Astrocyte (in vitro differentiated cells and primary cell): ENCODE measurements around the gene ATP8B4. TPM values are rescaled to one million over a fixed set of nuclear protein-coding genes. Genes with fewer than 3 reads are reported as not detected.

ENCODE experiments used
- DNase-seq: peaks from one replicate; pipeline ENCODE4 v3.0.0-alpha.2; 2010; ENCODE audit warnings: low read depth
- FAIRE-seq: peaks from 2 replicates; lab custom pipeline; 2011; peaks lifted over from hg19 to GRCh38; lab: Jason Lieb, UNC
- H2AFZ ChIP-seq: 2 replicates; pipeline ENCODE4 v1.6.0; 2012; ENCODE audit warnings: low read depth, low read length, inconsistent platforms
- H3K27ac ChIP-seq: 2 replicates; pipeline ENCODE4 v1.5.1; 2011; ENCODE audit warnings: low read depth, low read length, inconsistent platforms
- H3K27me3 ChIP-seq: 2 replicates; pipeline ENCODE4 v1.6.0; 2011; ENCODE audit warnings: low read length, inconsistent platforms; ENCODE audit not compliant: insufficient read depth
- H3K36me3 ChIP-seq: 2 replicates; pipeline ENCODE4 v1.5.1; 2011; ENCODE audit warnings: low read length, inconsistent platforms; ENCODE audit not compliant: insufficient read depth
- H3K4me1 ChIP-seq: 2 replicates; pipeline ENCODE4 v1.5.1; 2011; ENCODE audit warnings: low read length, inconsistent platforms; ENCODE audit not compliant: insufficient read depth
- H3K4me2 ChIP-seq: 2 replicates; pipeline ENCODE4 v1.6.0; 2012; ENCODE audit warnings: low read length, inconsistent platforms
- H3K4me3 ChIP-seq: 2 replicates; pipeline ENCODE4 v1.5.1; 2011; ENCODE audit warnings: low read depth, mild to moderate bottlenecking, low read length, inconsistent platforms; ENCODE audit not compliant: insufficient read depth
- H3K79me2 ChIP-seq: 2 replicates; pipeline ENCODE4 v1.6.0; 2012; ENCODE audit warnings: mild to moderate bottlenecking, low read length, inconsistent platforms; ENCODE audit not compliant: insufficient read depth
- H3K9ac ChIP-seq: 2 replicates; pipeline ENCODE4 v1.6.0; 2012; ENCODE audit warnings: mild to moderate bottlenecking, low read length, inconsistent platforms
- H3K9me3 ChIP-seq: 2 replicates; pipeline ENCODE4 v1.5.1; 2012; ENCODE audit warnings: low read depth, mild to moderate bottlenecking, low read length, inconsistent platforms; ENCODE audit not compliant: insufficient read depth
- H4K20me1 ChIP-seq: 2 replicates; pipeline ENCODE4 v1.6.0; 2012; ENCODE audit warnings: low read length, inconsistent platforms; ENCODE audit not compliant: insufficient read depth
- H3K27ac Mint-ChIP-seq: one replicate; pipeline ENCODE4 v1.8.0; 2021; ENCODE audit warnings: mild to moderate bottlenecking, mixed read lengths; ENCODE audit not compliant: unreplicated experiment
- H3K27me3 Mint-ChIP-seq: one replicate; pipeline ENCODE4 v1.8.0; 2021; ENCODE audit warnings: low read depth, mixed read lengths; ENCODE audit not compliant: unreplicated experiment
- H3K36me3 Mint-ChIP-seq: one replicate; pipeline ENCODE4 v1.8.0; 2021; ENCODE audit warnings: low read depth, mixed read lengths; ENCODE audit not compliant: unreplicated experiment
- H3K4me1 Mint-ChIP-seq: one replicate; pipeline ENCODE4 v1.8.0; 2021; ENCODE audit warnings: low read depth, mixed read lengths; ENCODE audit not compliant: unreplicated experiment
- H3K4me3 Mint-ChIP-seq: one replicate; pipeline ENCODE4 v1.8.0; 2021; ENCODE audit warnings: mild to moderate bottlenecking, moderate library complexity, mixed read lengths; ENCODE audit not compliant: unreplicated experiment
- H3K9me3 Mint-ChIP-seq: one replicate; pipeline ENCODE4 v1.8.0; 2021; ENCODE audit warnings: mild to moderate bottlenecking, mixed read lengths; ENCODE audit not compliant: unreplicated experiment
- EZH2 ChIP-seq: IDR thresholded peaks from 2 replicates; pipeline ENCODE4 v1.6.1; 2012; ENCODE audit warnings: mild to moderate bottlenecking, low read length, inconsistent platforms; ENCODE audit not compliant: insufficient read depth
- total RNA-seq: library from RNA; stranded (reverse); gene quantifications from 2 replicates; pipeline ENCODE4 v1.2.1, GENCODE V29; 2021
- TF ChIP-seq, protein P1 (sequence below): IDR thresholded peaks from 2 replicates; pipeline ENCODE4 v1.5.1; 2011; ENCODE audit warnings: low read depth, mild to moderate bottlenecking, inconsistent platforms, low read length, moderate library complexity; ENCODE audit not compliant: insufficient read depth

ATP8B4 gene
- total RNA-seq, 1 donor from 2014 or later: 0.23 TPM

DNA sequence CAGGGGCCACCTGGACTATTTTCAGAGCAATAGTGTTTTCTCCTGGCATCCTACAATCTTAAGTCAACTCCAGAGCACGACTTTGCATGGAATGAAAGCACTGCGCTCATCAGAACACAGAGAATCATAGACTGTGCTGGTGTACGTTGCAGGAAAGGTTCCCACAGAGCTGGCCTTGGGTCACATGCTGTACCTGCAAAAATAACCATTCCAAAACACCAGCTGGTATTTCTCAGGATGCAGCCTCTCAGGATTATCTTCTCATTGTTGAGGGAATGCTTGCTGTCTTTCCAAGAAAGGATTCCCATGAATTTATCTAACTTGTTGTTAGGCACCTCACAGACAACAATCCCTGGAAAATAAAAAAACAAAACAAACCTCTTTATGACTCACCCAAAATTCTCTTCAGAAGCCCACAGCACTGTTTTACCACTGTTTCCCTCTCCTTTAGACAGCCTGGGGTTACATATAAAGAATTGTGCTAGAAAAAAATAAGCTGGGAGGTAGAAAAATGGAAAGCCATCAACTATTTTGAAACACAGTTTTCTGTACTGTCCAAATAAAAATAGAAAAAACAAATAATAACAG lies 131.7 kb downstream of the ATP8B4 start:
- H3K27me3 ChIP-seq: peaks cover 2% of the 10 kb centered on the region
- H3K27ac Mint-ChIP-seq: no peak overlapping the region
- H3K27me3 Mint-ChIP-seq: no peaks in the 10 kb centered on the region
- H3K36me3 Mint-ChIP-seq: no peaks in the 10 kb centered on the region
- no peak overlapping the region for H3K9ac ChIP-seq
- TF ChIP-seq, protein P1, sequence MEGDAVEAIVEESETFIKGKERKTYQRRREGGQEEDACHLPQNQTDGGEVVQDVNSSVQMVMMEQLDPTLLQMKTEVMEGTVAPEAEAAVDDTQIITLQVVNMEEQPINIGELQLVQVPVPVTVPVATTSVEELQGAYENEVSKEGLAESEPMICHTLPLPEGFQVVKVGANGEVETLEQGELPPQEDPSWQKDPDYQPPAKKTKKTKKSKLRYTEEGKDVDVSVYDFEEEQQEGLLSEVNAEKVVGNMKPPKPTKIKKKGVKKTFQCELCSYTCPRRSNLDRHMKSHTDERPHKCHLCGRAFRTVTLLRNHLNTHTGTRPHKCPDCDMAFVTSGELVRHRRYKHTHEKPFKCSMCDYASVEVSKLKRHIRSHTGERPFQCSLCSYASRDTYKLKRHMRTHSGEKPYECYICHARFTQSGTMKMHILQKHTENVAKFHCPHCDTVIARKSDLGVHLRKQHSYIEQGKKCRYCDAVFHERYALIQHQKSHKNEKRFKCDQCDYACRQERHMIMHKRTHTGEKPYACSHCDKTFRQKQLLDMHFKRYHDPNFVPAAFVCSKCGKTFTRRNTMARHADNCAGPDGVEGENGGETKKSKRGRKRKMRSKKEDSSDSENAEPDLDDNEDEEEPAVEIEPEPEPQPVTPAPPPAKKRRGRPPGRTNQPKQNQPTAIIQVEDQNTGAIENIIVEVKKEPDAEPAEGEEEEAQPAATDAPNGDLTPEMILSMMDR: no peak
- TF ChIP-seq EZH2: no peak
- no peaks in the 10 kb centered on the region for H3K9me3 ChIP-seq
- H3K4me3 Mint-ChIP-seq: no peak overlapping the region
- peaks cover 1% of the 10 kb centered on the region for H3K9me3 Mint-ChIP-seq
- H3K36me3 ChIP-seq: no peaks in the 10 kb centered on the region
- H3K27ac ChIP-seq: no peak overlapping the region
- H2AFZ ChIP-seq: no peak overlapping the region
- no peak for FAIRE-seq
- H3K79me2 ChIP-seq: no peaks in the 10 kb centered on the region
- H3K4me1 Mint-ChIP-seq: no peaks in the 10 kb centered on the region
- no peak overlapping the region for H3K4me2 ChIP-seq
- H4K20me1 ChIP-seq: no peaks in the 10 kb centered on the region
- no peak for DNase-seq
- H3K4me3 ChIP-seq: no peak overlapping the region
- H3K4me1 ChIP-seq: no peaks in the 10 kb centered on the region

DNA sequence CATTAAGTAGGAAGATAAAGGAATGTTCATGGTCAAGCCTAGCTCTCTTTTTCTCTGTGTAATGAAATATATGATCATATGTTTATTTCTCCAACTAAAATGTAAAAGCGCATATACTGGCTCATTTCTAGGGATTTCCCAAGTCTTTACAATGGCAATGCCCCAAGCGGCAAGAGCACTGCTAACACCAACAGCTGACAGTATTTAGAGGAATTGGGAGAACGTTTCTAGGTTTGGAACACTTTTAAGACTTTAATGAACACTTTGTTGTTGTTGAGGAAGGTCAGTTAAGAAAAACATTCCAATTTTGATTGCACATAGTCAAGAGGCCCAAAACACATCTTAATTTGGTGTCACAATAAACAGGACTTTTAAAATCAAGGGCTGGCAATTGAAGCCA lies 132.7 kb downstream of the ATP8B4 start:
- TF ChIP-seq, protein P1: no peak
- no peak for TF ChIP-seq EZH2
- FAIRE-seq: no peak

DNA sequence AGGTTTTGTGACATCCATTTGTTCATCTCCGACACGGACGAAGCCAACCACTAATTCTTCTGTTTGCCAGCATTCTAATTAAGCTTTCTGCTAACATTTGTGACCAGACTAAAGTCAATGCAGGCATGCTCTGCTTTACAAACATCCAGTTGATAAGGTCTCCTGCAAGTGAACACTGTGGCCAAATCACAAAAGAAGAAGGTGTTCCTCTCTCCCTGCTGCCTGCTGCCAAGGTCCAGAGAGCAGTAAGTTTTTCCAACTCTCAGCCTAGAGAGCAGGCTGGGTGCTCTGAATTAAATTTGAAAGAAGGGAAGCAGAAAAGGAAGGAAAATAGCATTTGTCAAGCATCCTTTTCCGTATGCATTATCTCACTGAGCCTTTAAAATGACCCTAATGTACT lies 133.6 kb downstream of the ATP8B4 start:
- H3K27ac Mint-ChIP-seq: no peak overlapping the region
- no peaks in the 10 kb centered on the region for H3K27me3 Mint-ChIP-seq
- Histone ChIP-seq H3K27me3 (peaks cover 2% of the 10 kb centered on the region), H3K79me2 (no peaks in the 10 kb centered on the region), H3K36me3 (no peaks in the 10 kb centered on the region), H3K9ac (no peak overlapping the region), H4K20me1 (no peaks in the 10 kb centered on the region), H3K9me3 (no peaks in the 10 kb centered on the region), H3K27ac (no peak overlapping the region), H3K4me3 (no peak overlapping the region), H2AFZ (no peak overlapping the region), H3K4me2 (no peak overlapping the region), H3K4me1 (no peaks in the 10 kb centered on the region)
- H3K4me3 Mint-ChIP-seq: no peak overlapping the region
- no peaks in the 10 kb centered on the region for H3K36me3 Mint-ChIP-seq
- DNase-seq (no peak), FAIRE-seq (no peak)
- TF ChIP-seq EZH2: no peak
- TF ChIP-seq, protein P1: no peak
- peaks cover 1% of the 10 kb centered on the region for H3K9me3 Mint-ChIP-seq
- no peaks in the 10 kb centered on the region for H3K4me1 Mint-ChIP-seq

More for the DNA sequence above, 132.7 kb downstream of the ATP8B4 start:
- Histone ChIP-seq H3K27ac (no peak overlapping the region), H2AFZ (no peak overlapping the region), H3K79me2 (no peaks in the 10 kb centered on the region), H3K9ac (no peak overlapping the region), H4K20me1 (no peaks in the 10 kb centered on the region), H3K27me3 (peaks cover 2% of the 10 kb centered on the region), H3K4me2 (no peak overlapping the region), H3K4me3 (no peak overlapping the region), H3K9me3 (no peaks in the 10 kb centered on the region), H3K4me1 (no peaks in the 10 kb centered on the region), H3K36me3 (no peaks in the 10 kb centered on the region)
- no peak for DNase-seq
- Mint-ChIP-seq H3K9me3 (peaks cover 1% of the 10 kb centered on the region), H3K27ac (no peak overlapping the region), H3K4me1 (no peaks in the 10 kb centered on the region), H3K27me3 (no peaks in the 10 kb centered on the region), H3K4me3 (no peak overlapping the region), H3K36me3 (no peaks in the 10 kb centered on the region)
